GM10266 (cell line): ENCODE results near the gene IER5L.
"Not testable (repeated sequence)": the region's sequence is repeated elsewhere in the genome, so short reads cannot be mapped to it uniquely, and the experiment has no call there.

ENCODE experiments used
- DNase-seq: peaks from one replicate; pipeline ENCODE4 v3.0.0; 2012; ENCODE audit errors: extremely low spot score
- CTCF ChIP-seq: IDR thresholded peaks from 2 replicates; pipeline ENCODE4 v1.5.1; 2012; ENCODE audit warnings: mild to moderate bottlenecking, low read depth; ENCODE audit not compliant: control insufficient read depth, insufficient read depth; ENCODE audit errors: missing control alignments

Gene IER5L

GRCh38 chr9:129170229-129170628, 7.8 kb downstream of the IER5L start:
- no peak for TF ChIP-seq CTCF
- DNase-seq = no peak

GRCh38 chr9:129166623-129167557, 11.2 kb downstream of the IER5L start:
- TF ChIP-seq CTCF = no peak
- DNase-seq = peak; percentile 42

- TF ChIP-seq CTCF = no peak
- no peak for DNase-seq
Observed at GRCh38 chr9:129165198-129165597, 12.9 kb downstream of the IER5L start.

- no peak for TF ChIP-seq CTCF
- DNase-seq = no peak
Observed at GRCh38 chr9:129164246-129164930, 13.7 kb downstream of the IER5L start.

GRCh38 chr9:129163753-129164152, 14.3 kb downstream of the IER5L start:
- no peak for DNase-seq
- TF ChIP-seq CTCF = no peak

- DNase-seq = not testable (repeated sequence)
Observed at GRCh38 chr9:129163198-129163670, 14.8 kb downstream of the IER5L start.

- no peak for DNase-seq
- no peak for TF ChIP-seq CTCF
Observed at GRCh38 chr9:129162497-129163197, 15.4 kb downstream of the IER5L start.
